K562 (cell line): ENCODE measurements around the gene ATP8B4. TPM values are rescaled to one million over a fixed set of nuclear protein-coding genes. Genes with fewer than 3 reads are reported as not detected.

Source experiments
- ATAC-seq: fragments of 200-7000 bp; cut with Tn5 transposase; 3 replicates; pipeline ENCODE4 v1.9.1; 2020; ENCODE audit warnings: moderate library complexity
- BruUV-seq: library from RNA; stranded (reverse); fragments of 400-500 nt; replicated peaks from 2 replicates; lab custom pipeline; 2021; lab: Mats Ljungman, UMichigan
- CTCF ChIA-PET: fragments of 300-600 bp; formaldehyde crosslinking; extraction: SDS; loops from one replicate; lab custom pipeline; 2021; ENCODE audit warnings: low intra/inter-chr PET ratio; lab: Yijun Ruan, JAX
- POLR2A ChIA-PET: fragments of 300-600, 350-650 bp; sonication (Branson Sonifier 250); formaldehyde crosslinking; extraction: SDS; loops from one replicate; lab custom pipeline; 2021; ENCODE audit warnings: antibody characterized with exemption, inconsistent platforms; lab: Yijun Ruan, JAX
- DNase-seq, 4 experiments: peaks; one replicate each; pipeline versions ENCODE4 v3.0.0 to v3.0.0-alpha.2; 2011 to 2018; ENCODE audit warnings: low spot score in 3 of 4, mixed read lengths in 3 of 4; ENCODE audit errors: extremely low read depth in 1 of 4
- FAIRE-seq: peaks from 2 replicates; lab custom pipeline; 2011; peaks lifted over from hg19 to GRCh38; lab: Jason Lieb, UNC
- H2AFZ ChIP-seq: 2 replicates; pipeline ENCODE4 v1.6.0; 2011; ENCODE audit warnings: low read depth, low read length, control low read depth, inconsistent platforms
- H3K27ac ChIP-seq: fragments of 200-600 bp; 3 replicates; pipeline ENCODE4 v1.8.0; 2011; ENCODE audit warnings: low read depth, mild to moderate bottlenecking, control low read depth, inconsistent platforms, low read length, moderate library complexity, mixed read lengths; ENCODE audit errors: extremely low read depth
- H3K27me3 ChIP-seq, 2 experiments: fragments of 300-600 bp in 1 of 2; 2 replicates in 1 of 2; 3 replicates in 1 of 2; pipeline versions ENCODE4 v1.6.0 to v1.8.0; 2011; ENCODE audit warnings: inconsistent platforms in 2 of 2, low read length in 2 of 2, mild to moderate bottlenecking in 1 of 2, mixed read lengths in 1 of 2, moderate library complexity in 1 of 2; ENCODE audit not compliant: control insufficient read depth in 2 of 2, insufficient read depth in 2 of 2
- H3K36me3 ChIP-seq: fragments of 300-600 bp; 3 replicates; pipeline ENCODE4 v1.8.0; 2011; ENCODE audit warnings: mild to moderate bottlenecking, low read length, inconsistent platforms; ENCODE audit not compliant: control insufficient read depth, insufficient read depth
- H3K4me1 ChIP-seq, 2 experiments: fragments of 200-600 bp in 1 of 2; replicated peaks in 1 of 2; 2 replicates in 1 of 2; 3 replicates in 1 of 2; pipeline versions ENCODE4 v1.5.1 to v1.8.0; 2011; ENCODE audit warnings: inconsistent platforms in 2 of 2, low read length in 2 of 2, mild to moderate bottlenecking in 1 of 2, mixed read lengths in 1 of 2, moderate library complexity in 1 of 2; ENCODE audit not compliant: control insufficient read depth in 2 of 2, insufficient read depth in 2 of 2
- H3K4me2 ChIP-seq: 2 replicates; pipeline ENCODE4 v1.6.1; 2011; ENCODE audit warnings: low read length, control low read depth, inconsistent platforms, mixed read lengths; ENCODE audit not compliant: insufficient read depth
- H3K4me3 ChIP-seq: fragments of 200-600 bp; sonication (generic), shearing (Covaris generic); 2 replicates; pipeline ENCODE4 v1.5.1; 2016; ENCODE audit warnings: control low read depth, inconsistent platforms
- H3K79me2 ChIP-seq: fragments of 200-600 bp; 3 replicates; pipeline ENCODE4 v1.8.0; 2011; ENCODE audit warnings: low read length, inconsistent platforms; ENCODE audit not compliant: control insufficient read depth, insufficient read depth
- H3K9ac ChIP-seq, 2 experiments: 2 replicates each; pipeline versions ENCODE4 v1.6.0 to v1.6.1; 2011; ENCODE audit warnings: low read depth in 2 of 2, low read length in 2 of 2, control low read depth in 1 of 2, inconsistent platforms in 1 of 2, mild to moderate bottlenecking in 1 of 2, mixed read lengths in 1 of 2; ENCODE audit not compliant: insufficient read depth in 1 of 2
- H3K9me1 ChIP-seq: one replicate; pipeline ENCODE4 v1.6.0; 2011; ENCODE audit warnings: inconsistent platforms, mild to moderate bottlenecking, low read length, moderate library complexity; ENCODE audit not compliant: control insufficient read depth, insufficient read depth
- H3K9me3 ChIP-seq: replicated peaks from 2 replicates; pipeline ENCODE4 v1.5.1; 2011; ENCODE audit warnings: low read depth, low read length, inconsistent platforms; ENCODE audit not compliant: control insufficient read depth, insufficient read depth
- H4K20me1 ChIP-seq: replicated peaks from 2 replicates; pipeline ENCODE4 v1.6.1; 2011; ENCODE audit warnings: low read length, inconsistent platforms, mixed read lengths; ENCODE audit not compliant: control insufficient read depth, insufficient read depth
- ATF3 ChIP-seq, 2 experiments: fragments of 450-650 bp in 1 of 2; sonication (generic) in 1 of 2; formaldehyde crosslinking in 1 of 2; IDR thresholded peaks in 1 of 2; conservative IDR thresholded peaks in 1 of 2; 2 replicates each; pipeline versions ENCODE4 v1.6.1 to v1.8.1; 2016 to 2023; ENCODE audit warnings: mild to moderate bottlenecking in 2 of 2, moderate library complexity in 2 of 2, inconsistent platforms in 1 of 2, missing genetic modification reagents in 1 of 2
- BACH1 ChIP-seq: fragments of 200-800 bp; sonication (Bioruptor generic); IDR thresholded peaks from 2 replicates; pipeline ENCODE4 v1.6.1; 2016; ENCODE audit warnings: missing genetic modification characterization, missing compliant biosample characterization
- E2F3 ChIP-seq: fragments of 250-450 bp; sonication (Bioruptor Pico); IDR thresholded peaks from 2 replicates; pipeline ENCODE4 v1.4.0; 2020; ENCODE audit warnings: mild to moderate bottlenecking
- E2F5 ChIP-seq: sonication (generic); formaldehyde crosslinking; IDR thresholded peaks from 2 replicates; pipeline ENCODE4 v1.8.0; 2022; ENCODE audit warnings: mild to moderate bottlenecking, missing genetic modification reagents
- EZH2 ChIP-seq: IDR thresholded peaks from 2 replicates; pipeline ENCODE4 v1.6.1; 2012; ENCODE audit warnings: low read depth, mild to moderate bottlenecking, inconsistent platforms, low read length, borderline replicate concordance
- HCFC1 ChIP-seq: IDR thresholded peaks from 2 replicates; pipeline ENCODE4 v1.6.1; 2012; ENCODE audit warnings: low read depth, low read length, improper control_type of control experiment
- KAT2B ChIP-seq: IDR thresholded peaks from one replicate; pipeline ENCODE4 v1.6.1; 2012; ENCODE audit warnings: low read depth, mild to moderate bottlenecking, control low read depth, inconsistent platforms, low read length, moderate library complexity
- RCOR1 ChIP-seq, 2 experiments: IDR thresholded peaks; 2 replicates each; pipeline ENCODE4 v1.6.1; 2012; ENCODE audit warnings: low read depth in 2 of 2, low read length in 2 of 2, borderline replicate concordance in 1 of 2, improper control_type of control experiment in 1 of 2
- RERE ChIP-seq: sonication (generic); formaldehyde crosslinking; IDR thresholded peaks from 2 replicates; pipeline ENCODE4 v1.8.0; 2023; ENCODE audit warnings: missing genetic modification reagents, mild to moderate bottlenecking, borderline replicate concordance
- SNIP1 ChIP-seq: fragments of 450-650 bp; IDR thresholded peaks from 2 replicates; pipeline ENCODE4 v1.7.1; 2017; ENCODE audit warnings: low read depth, mild to moderate bottlenecking
- THRB ChIP-seq: fragments of 450-650 bp; formaldehyde crosslinking; conservative IDR thresholded peaks from 2 replicates; pipeline ENCODE4 v1.4.0; 2022; ENCODE audit warnings: mild to moderate bottlenecking, missing genetic modification characterization
- TRIM24 ChIP-seq, 2 experiments: fragments of 450-650 bp; IDR thresholded peaks; 2 replicates each; pipeline ENCODE4 v1.6.1; 2016
- ZNF140 ChIP-seq: fragments of 250-450 bp; sonication (Bioruptor Pico); IDR thresholded peaks from 2 replicates; pipeline ENCODE4 v1.8.0; 2021; ENCODE audit warnings: moderate library complexity, mild to moderate bottlenecking, inconsistent platforms
- ZNF316 ChIP-seq: fragments of 450-650 bp; IDR thresholded peaks from 2 replicates; pipeline ENCODE4 v1.6.1; 2016
- in situ Hi-C: fragments of 300-500 bp; cut with MboI; formaldehyde crosslinking; loops from 4 replicates; pipeline ENCODE4 v1.15.0; 2018; ENCODE audit warnings: inconsistent platforms, mixed read lengths
- intact Hi-C: fragments of 100-400 bp; cut with micrococcal nuclease; formaldehyde crosslinking; loops from 2 replicates; pipeline ENCODE4 v1.14.2; 2022
- polyA plus RNA-seq, 8 experiments: library from polyadenylated mRNA; depleted of rRNA in 4 of 8; stranded (reverse) in 5 of 8; unstranded in 3 of 8; fragments of >200 nt; fragmentation: Nextera tagmentation in 2 of 8; fragmentation: Illumina TruSeq in 1 of 8; extraction: Ambion mirVana in 2 of 8; extraction: Trizol in 1 of 8; gene quantifications; 2 replicates each; pipeline versions ENCODE4 v1.2.1 to v1.2.3, GENCODE V29; 2011 to 2014; ENCODE audit warnings: inconsistent platforms in 1 of 8, missing spikeins in 1 of 8
- total RNA-seq, 7 experiments: library from RNA; depleted of rRNA in 6 of 7; stranded (reverse); fragments of >200 nt in 6 of 7; fragmentation: Illumina TruSeq in 2 of 7; extraction: Trizol in 2 of 7; gene quantifications; 2 replicates each; pipeline versions ENCODE4 v1.2.1 to v1.2.3, GENCODE V29; 2011 to 2021; ENCODE audit warnings: low replicate concordance in 1 of 7

Gene ATP8B4
- total and polyA plus RNA-seq, 9 of the 15 experiments (the other 6 are each of a cell fraction or from before 2014, with no cell fraction given) = 0.14 to 2.5 (median 0.44) TPM

GRCh38 chr15:49905221-49905620 lies 213.8 kb downstream of the ATP8B4 start (continued):
- TF ChIP-seq RCOR1 (IDR thresholded peaks at IDR 0.05; ENCODE audit: borderline replicate concordance in 1 of 2, low read depth in 2 of 2, low read length in 2 of 2) (no peak), ATF3 (IDR thresholded peaks at IDR 0.05) (no peak), ATF3 (CRISPR knock-in tag; conservative IDR thresholded peaks at IDR 0.05) (no peak), ZNF316 (no peak), HCFC1 (no peak)

GRCh38 chr15:49904296-49904695 lies 214.7 kb downstream of the ATP8B4 start:
- Histone ChIP-seq H3K36me3 (no peaks in the 10 kb centered on the region), H3K9me3 (no peaks in the 10 kb centered on the region), H3K4me3 (no peak overlapping the region), H3K9ac (no peak overlapping the region), H2AFZ (no peak overlapping the region), H3K9me1 (no peaks in the 10 kb centered on the region), H3K4me2 (no peak overlapping the region), H3K79me2 (no peaks in the 10 kb centered on the region), H4K20me1 (no peaks in the 10 kb centered on the region), H3K27ac (no peak overlapping the region), H3K27me3 (no peaks in the 10 kb centered on the region), H3K4me1 (no peaks in the 10 kb centered on the region)
- BruUV-seq = no TSS peak
- ATAC-seq (no peak), DNase-seq (no peak), FAIRE-seq (no peak)
- intact Hi-C loops = loop anchor here (10.0 kb wide), 1 partner anchor 669 kb away; no protein-coding TSS in a partner anchor
- ChIA-PET CTCF (no interaction called here), POLR2A (no interaction called here)
- TF ChIP-seq THRB = no peak
- TF ChIP-seq EZH2 = no peak
- TF ChIP-seq RERE (CRISPR knock-in tag) = no peak
- no peak for TF ChIP-seq KAT2B
- no peak for TF ChIP-seq E2F5
- TF ChIP-seq ZNF140 = no peak
- no peak for TF ChIP-seq TRIM24 (IDR thresholded peaks at IDR 0.05)
- TF ChIP-seq SNIP1 = no peak
- TF ChIP-seq E2F3 (CRISPR knock-in tag) = no peak
- no peak for TF ChIP-seq BACH1 (tag)
- in situ Hi-C loops = no loop called here
